Measurements from ENCODE around the gene GRAMD1A. TPM values are rescaled to one million over a fixed set of nuclear protein-coding genes. Genes with fewer than 3 reads are reported as not detected.

The GRAMD1A gene
- total RNA-seq, 1 donor, result 23.3 TPM

GRCh38 chr19:35030257-35031071, 30.3 kb downstream of the GRAMD1A start, which contains the start of gene SCN1B:
Gene SCN1B (plus strand): TSS chr19:35030470. CDS start chr19:35030821, 351 bp downstream.
- TF ChIP-seq CTCF (IDR thresholded peaks at IDR 0.05; ENCODE audit: insufficient read depth, low read depth, low read length), result no peak
- peak within 1 kb of the TSS; percentile 61 for H3K4me3 ChIP-seq (ENCODE audit: low read depth, low read length)
- peak; percentile 72 for DNase-seq (ENCODE audit: low read depth)

GRCh38 chr19:35031072-35031881, 31.2 kb downstream of the GRAMD1A start:
- no peak for TF ChIP-seq CTCF (IDR thresholded peaks at IDR 0.05; ENCODE audit: insufficient read depth, low read depth, low read length)
- H3K4me3 ChIP-seq (ENCODE audit: low read depth, low read length), result peak overlapping the region; percentile 61
- DNase-seq (ENCODE audit: low read depth), result peak; percentile 34

GRCh38 chr19:35032356-35032865, 32.3 kb downstream of the GRAMD1A start:
- no peak overlapping the region for H3K4me3 ChIP-seq (ENCODE audit: low read depth, low read length)
- no peak for DNase-seq (ENCODE audit: low read depth)
- no peak for TF ChIP-seq CTCF (IDR thresholded peaks at IDR 0.05; ENCODE audit: insufficient read depth, low read depth, low read length)

GRCh38 chr19:35033067-35034004, 33.2 kb downstream of the GRAMD1A start:
- DNase-seq (ENCODE audit: low read depth), result no peak
- H3K4me3 ChIP-seq (ENCODE audit: low read depth, low read length), result no peak overlapping the region
- TF ChIP-seq CTCF (IDR thresholded peaks at IDR 0.05; ENCODE audit: insufficient read depth, low read depth, low read length), result no peak

- DNase-seq (ENCODE audit: low read depth), result no peak
- no peak overlapping the region for H3K4me3 ChIP-seq (ENCODE audit: low read depth, low read length)
- TF ChIP-seq CTCF (IDR thresholded peaks at IDR 0.05; ENCODE audit: insufficient read depth, low read depth, low read length), result no peak
Observed at GRCh38 chr19:35034005-35034502, 33.9 kb downstream of the GRAMD1A start.
